ENCODE results near the gene JCAD.

JCAD gene

DNA sequence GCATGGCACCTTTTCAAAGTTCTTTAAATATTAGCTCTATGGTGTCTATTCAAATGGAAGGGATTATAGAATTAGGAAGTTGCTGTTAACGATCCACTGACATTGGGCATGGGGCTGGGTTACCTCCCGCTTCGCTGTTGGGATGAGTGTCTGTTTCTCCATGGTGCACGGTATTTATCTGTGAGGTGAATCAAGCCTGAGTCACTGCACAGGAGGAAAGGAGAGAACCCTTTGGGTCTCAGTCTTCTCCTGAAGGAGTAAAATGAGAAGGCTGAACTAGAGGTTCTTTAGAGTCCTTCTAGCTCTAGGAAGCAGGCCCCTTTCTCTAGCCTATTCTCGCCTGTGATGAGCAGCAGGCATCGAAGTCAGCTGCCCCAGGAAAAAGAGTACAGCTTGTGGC is 7.3 kb downstream of the JCAD start:
- FAIRE-seq, result no peak
- TF ChIP-seq CTCF (IDR thresholded peaks at IDR 0.05; ENCODE audit: insufficient read depth, missing control alignments), result no peak
- no peak for DNase-seq (ENCODE audit: insufficient read length, low spot score)

DNA sequence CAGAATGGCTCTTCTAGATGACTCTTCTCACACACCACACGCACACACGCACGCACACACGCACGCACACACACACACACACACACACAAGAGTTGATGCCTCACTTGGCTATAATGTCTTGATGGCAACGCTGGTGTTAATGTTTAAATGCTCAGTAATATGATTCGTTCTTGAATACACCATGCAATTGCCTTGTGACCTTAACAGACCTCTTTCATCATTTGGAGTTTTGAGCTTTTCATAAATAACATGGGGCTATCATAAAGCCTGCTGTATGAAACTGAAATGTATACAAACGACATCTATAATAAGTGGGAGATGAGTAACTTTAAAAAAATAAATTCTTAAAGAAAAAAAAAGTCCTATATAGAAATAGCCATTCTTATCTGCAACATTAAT is 8.2 kb downstream of the JCAD start:
- FAIRE-seq (no peak), DNase-seq (ENCODE audit: insufficient read length, low spot score) (no peak)
- TF ChIP-seq CTCF (IDR thresholded peaks at IDR 0.05; ENCODE audit: insufficient read depth, missing control alignments), result no peak

DNA sequence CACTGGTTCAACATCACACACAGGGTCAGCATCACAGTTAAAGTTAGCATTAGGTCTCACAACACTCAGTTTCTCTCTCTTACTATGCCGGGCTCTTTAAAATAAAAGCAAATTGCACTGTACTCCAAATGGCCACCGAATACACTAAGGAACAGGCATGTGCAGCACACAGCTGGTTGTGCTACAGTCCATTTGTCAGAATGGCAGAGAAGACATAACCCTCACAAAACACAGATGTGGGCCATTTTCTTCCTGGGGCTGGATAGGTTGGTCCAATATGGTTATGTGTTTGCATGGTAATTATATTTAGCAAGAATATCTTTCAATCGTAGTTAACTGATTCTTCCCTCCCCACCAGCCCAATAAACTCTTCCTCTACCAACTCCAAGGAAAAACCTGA is 9.0 kb downstream of the JCAD start:
- TF ChIP-seq CTCF (IDR thresholded peaks at IDR 0.05; ENCODE audit: insufficient read depth, missing control alignments), result no peak
- DNase-seq (ENCODE audit: insufficient read length, low spot score), result no peak
- FAIRE-seq, result no peak

DNA sequence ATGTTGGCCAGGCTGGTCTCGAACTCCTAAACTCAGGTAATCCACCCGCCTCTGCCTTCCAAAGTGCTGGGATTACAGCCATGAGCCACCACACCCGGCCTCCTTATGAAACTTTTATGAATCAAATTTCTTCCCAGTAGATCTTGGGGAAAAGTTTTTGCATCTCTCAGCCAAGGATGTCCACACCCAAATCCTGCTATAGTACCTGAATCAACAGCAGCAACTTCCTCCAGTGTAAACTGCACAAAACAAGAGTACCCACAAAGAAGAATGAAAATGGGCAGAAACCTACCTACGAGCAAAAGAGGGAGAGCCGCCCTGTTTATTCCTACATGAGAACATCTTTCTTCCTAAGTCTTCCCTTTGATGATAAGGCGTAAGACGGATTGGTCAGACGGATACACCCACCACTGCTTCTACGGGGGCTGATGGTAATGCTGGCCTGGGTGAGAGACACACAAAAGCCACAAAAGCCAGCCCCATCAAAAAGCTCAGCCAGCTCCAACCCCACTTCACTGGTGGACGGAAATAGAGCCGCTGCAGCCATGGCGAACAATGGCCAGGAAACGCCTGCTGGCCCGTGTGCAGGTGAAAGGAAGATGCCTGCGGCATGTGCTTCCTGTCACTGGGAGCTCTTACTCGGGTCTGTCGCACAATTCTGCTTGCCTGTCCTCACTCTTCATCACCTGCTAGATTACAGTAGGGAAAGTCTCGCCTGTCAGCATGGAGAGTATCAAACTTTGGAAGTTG is 10.4 kb downstream of the JCAD start:
- TF ChIP-seq CTCF (IDR thresholded peaks at IDR 0.05; ENCODE audit: insufficient read depth, missing control alignments), result no peak
- FAIRE-seq (no peak), DNase-seq (ENCODE audit: insufficient read length, low spot score) (no peak)

DNA sequence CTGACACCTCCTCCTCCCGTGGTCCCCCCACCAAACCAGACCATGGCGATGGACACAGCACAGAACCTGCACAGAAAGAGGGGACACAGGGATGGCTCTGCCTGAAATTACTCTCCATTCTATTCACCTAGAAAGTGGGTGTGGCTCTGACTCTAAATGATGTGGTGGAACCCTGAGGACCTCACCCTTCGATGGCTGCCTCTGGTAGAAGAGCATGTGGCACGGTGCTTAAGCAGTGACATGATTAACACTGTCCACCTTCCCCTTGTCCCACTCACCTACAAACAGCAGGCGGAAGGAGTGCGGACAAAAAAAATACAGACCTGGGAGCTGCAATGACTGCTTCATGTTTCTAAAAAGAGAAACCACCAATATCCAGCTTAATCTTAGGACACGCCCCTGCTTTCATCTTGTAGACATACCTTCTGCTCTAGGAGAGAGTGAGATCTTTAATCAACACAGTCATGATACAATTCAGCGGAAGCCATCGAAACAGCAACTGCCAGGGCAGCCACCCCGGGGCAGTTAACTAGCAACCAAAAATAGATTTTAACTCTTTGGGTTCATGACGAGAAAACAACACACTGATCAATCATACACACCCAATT is 11.4 kb downstream of the JCAD start:
- TF ChIP-seq CTCF (IDR thresholded peaks at IDR 0.05; ENCODE audit: insufficient read depth, missing control alignments), result no peak
- DNase-seq (ENCODE audit: insufficient read length, low spot score) (no peak), FAIRE-seq (no peak)

GRCh38 chr10:30047430-30047829 is 12.0 kb downstream of the JCAD start:
- TF ChIP-seq CTCF (IDR thresholded peaks at IDR 0.05; ENCODE audit: insufficient read depth, missing control alignments), result no peak
- no peak for DNase-seq (ENCODE audit: insufficient read length, low spot score)
- no peak for FAIRE-seq

GRCh38 chr10:30046476-30046875 is 12.9 kb downstream of the JCAD start:
- no peak for FAIRE-seq
- DNase-seq (ENCODE audit: insufficient read length, low spot score), result no peak
- no peak for TF ChIP-seq CTCF (IDR thresholded peaks at IDR 0.05; ENCODE audit: insufficient read depth, missing control alignments)
